Gastroesophageal sphincter (tissue), 4 donors: Measurements from ENCODE around the gene APPBP2. TPM values are rescaled to one million over a fixed set of nuclear protein-coding genes. Genes with fewer than 3 reads are reported as not detected.

Source experiments
- ATAC-seq: fragments of 150-250 bp; one replicate; pipeline ENCODE4 v1.9.1; 2016; ENCODE audit warnings: mild to moderate bottlenecking, moderate library complexity
- H3K27ac ChIP-seq, 4 donors: fragments of 200-600 bp; sonication (generic) in 3 of 4; 1 replicate in 3 of 4; 2 replicates in 1 of 4; pipeline ENCODE4 v1.5.1; 2016 to 2019
- H3K27me3 ChIP-seq: fragments of 200-600 bp; sonication (generic); one replicate; pipeline ENCODE4 v1.5.1; 2019
- H3K36me3 ChIP-seq, 2 donors: fragments of 200-600 bp; sonication (generic); one replicate each; pipeline ENCODE4 v1.5.1; 2019; ENCODE audit warnings: control low read depth in 1 of 2
- H3K4me1 ChIP-seq, 3 donors: fragments of 200-600 bp; sonication (generic); 1 replicate in 2 of 3; 2 replicates in 1 of 3; pipeline ENCODE4 v1.5.1; 2016 to 2019; ENCODE audit warnings: control low read depth in 2 of 3
- H3K4me3 ChIP-seq, 2 donors: fragments of 200-600 bp; sonication (generic); one replicate each; pipeline ENCODE4 v1.5.1; 2019; ENCODE audit warnings: mild to moderate bottlenecking in 1 of 2, moderate library complexity in 1 of 2
- H3K9me3 ChIP-seq, 3 donors: fragments of 200-600 bp; sonication (generic); one replicate each; pipeline ENCODE4 v1.5.1; 2017 to 2019; ENCODE audit warnings: control low read depth in 2 of 3
- CTCF ChIP-seq, 4 experiments: fragments of 200-600 bp in 2 of 4; fragments of 450-650 bp in 2 of 4; sonication (generic) in 1 of 4; IDR thresholded peaks; one replicate each; pipeline ENCODE4 v1.5.1; 2017 to 2019; ENCODE audit warnings: antibody characterized with exemption in 4 of 4, mild to moderate bottlenecking in 2 of 4, moderate library complexity in 2 of 4
- EP300 ChIP-seq: sonication (generic); formaldehyde crosslinking; IDR thresholded peaks from one replicate; pipeline ENCODE4 v1.6.1; 2017; ENCODE audit warnings: antibody characterized with exemption, mild to moderate bottlenecking
- POLR2A ChIP-seq, 2 donors: fragments of 450-650 bp; IDR thresholded peaks; one replicate each; pipeline ENCODE4 v1.6.1; 2017; ENCODE audit warnings: antibody characterized with exemption in 2 of 2, mild to moderate bottlenecking in 2 of 2, moderate library complexity in 1 of 2
- POLR2AphosphoS5 ChIP-seq: sonication (generic); formaldehyde crosslinking; IDR thresholded peaks from one replicate; pipeline ENCODE4 v1.6.1; 2017; ENCODE audit warnings: antibody characterized with exemption
- WGBS, 2 donors: methylation state at CpG; one replicate each; pipeline ENCODE4 v1.1.5; 2018; ENCODE audit warnings: low coverage in 1 of 2; 5-methylcytosine and 5-hydroxymethylcytosine counted together
- total RNA-seq, 4 donors: library from RNA; depleted of rRNA; stranded (reverse); fragments of >200 nt; gene quantifications; one replicate each; pipeline ENCODE4 v1.1.0, GENCODE V29; 2016

APPBP2 gene
- total RNA-seq, 4 donors from 2014 or later = 30.0 to 39.2 (median 34.4) TPM

GRCh38 chr17:60502145-60502544 lies 23.9 kb downstream of the APPBP2 start:
- peaks cover 0 to 42% (median 0%) of the 10 kb centered on the region in 3 donors for H3K4me1 ChIP-seq
- H3K4me3 ChIP-seq = no peak overlapping the region
- H3K27ac ChIP-seq = no peak overlapping the region
- no peaks in the 10 kb centered on the region for H3K9me3 ChIP-seq
- no peaks in the 10 kb centered on the region for H3K27me3 ChIP-seq
- peaks cover 0 to 24% of the 10 kb centered on the region in 2 donors for H3K36me3 ChIP-seq
- no peak for TF ChIP-seq CTCF (IDR thresholded peaks at IDR 0.05)
- TF ChIP-seq POLR2AphosphoS5 = no peak
- no peak for TF ChIP-seq POLR2A (IDR thresholded peaks at IDR 0.05)
- TF ChIP-seq EP300 = no peak
- no peak for ATAC-seq
- WGBS, 2 donors = 86 to 89% methylated on average over 4 of the region's 4 CpGs

GRCh38 chr17:60501589-60501988 lies 24.5 kb downstream of the APPBP2 start:
- peaks cover 0 to 36% (median 0%) of the 10 kb centered on the region in 3 donors for H3K4me1 ChIP-seq
- no peak overlapping the region for H3K27ac ChIP-seq
- H3K9me3 ChIP-seq = no peaks in the 10 kb centered on the region
- TF ChIP-seq POLR2AphosphoS5 = no peak
- TF ChIP-seq POLR2A (IDR thresholded peaks at IDR 0.05) = no peak
- no peak for TF ChIP-seq CTCF (IDR thresholded peaks at IDR 0.05)
- no peak for TF ChIP-seq EP300
- H3K27me3 ChIP-seq = no peaks in the 10 kb centered on the region
- H3K4me3 ChIP-seq = no peak overlapping the region
- H3K36me3 ChIP-seq = peaks cover 0 to 30% of the 10 kb centered on the region in 2 donors
- 61 to 83% methylated on average over 2 of the region's 2 CpGs for WGBS, 2 donors
- no peak for ATAC-seq

GRCh38 chr17:60496041-60496440 lies 30.0 kb downstream of the APPBP2 start:
- Histone ChIP-seq H3K4me3 (no peak overlapping the region), H3K9me3 (no peaks in the 10 kb centered on the region), H3K36me3 (peaks cover 3 to 74% of the 10 kb centered on the region in 2 donors), H3K27me3 (no peaks in the 10 kb centered on the region), H3K4me1 (peaks cover 0 to 3% (median 0%) of the 10 kb centered on the region in 3 donors), H3K27ac (no peak overlapping the region)
- TF ChIP-seq CTCF (IDR thresholded peaks at IDR 0.05) (no peak), EP300 (no peak), POLR2AphosphoS5 (no peak), POLR2A (IDR thresholded peaks at IDR 0.05) (no peak)
- no peak for ATAC-seq

- Histone ChIP-seq H3K4me3 (no peak overlapping the region), H3K9me3 (no peaks in the 10 kb centered on the region), H3K27ac (no peak overlapping the region), H3K4me1 (no peaks in the 10 kb centered on the region), H3K36me3 (peaks cover 3 to 82% of the 10 kb centered on the region in 2 donors), H3K27me3 (no peaks in the 10 kb centered on the region)
- ATAC-seq = no peak
- no peak for TF ChIP-seq CTCF (IDR thresholded peaks at IDR 0.05)
- no peak for TF ChIP-seq POLR2A (IDR thresholded peaks at IDR 0.05)
- TF ChIP-seq POLR2AphosphoS5 = no peak
- WGBS, 2 donors = 94 to 97% methylated on average over 2 of the region's 2 CpGs
Observed at GRCh38 chr17:60495260-60495659, 30.8 kb downstream of the APPBP2 start.

- no peak overlapping the region for H3K27ac ChIP-seq
- no peak overlapping the region for H3K4me3 ChIP-seq
- no peaks in the 10 kb centered on the region for H3K4me1 ChIP-seq
- 80 to 92% methylated on average over 3 of the region's 3 CpGs for WGBS, 2 donors
- H3K9me3 ChIP-seq = no peaks in the 10 kb centered on the region
- ATAC-seq = no peak
- peaks cover 3 to 85% of the 10 kb centered on the region in 2 donors for H3K36me3 ChIP-seq
- no peaks in the 10 kb centered on the region for H3K27me3 ChIP-seq
- TF ChIP-seq POLR2A (IDR thresholded peaks at IDR 0.05) = no peak
- TF ChIP-seq CTCF (IDR thresholded peaks at IDR 0.05) = no peak
- TF ChIP-seq POLR2AphosphoS5 = no peak
- no peak for TF ChIP-seq EP300
Observed at GRCh38 chr17:60493847-60494321, 32.2 kb downstream of the APPBP2 start.
